ENCODE data around the gene NUB1. TPM values are rescaled to one million over a fixed set of nuclear protein-coding genes. Genes with fewer than 3 reads are reported as not detected.

Gene NUB1
- polyA plus RNA-seq, 1 donor (not counting 4 experiments of a cell fraction or from before 2014, with no cell fraction given): 34.6 TPM

DNA sequence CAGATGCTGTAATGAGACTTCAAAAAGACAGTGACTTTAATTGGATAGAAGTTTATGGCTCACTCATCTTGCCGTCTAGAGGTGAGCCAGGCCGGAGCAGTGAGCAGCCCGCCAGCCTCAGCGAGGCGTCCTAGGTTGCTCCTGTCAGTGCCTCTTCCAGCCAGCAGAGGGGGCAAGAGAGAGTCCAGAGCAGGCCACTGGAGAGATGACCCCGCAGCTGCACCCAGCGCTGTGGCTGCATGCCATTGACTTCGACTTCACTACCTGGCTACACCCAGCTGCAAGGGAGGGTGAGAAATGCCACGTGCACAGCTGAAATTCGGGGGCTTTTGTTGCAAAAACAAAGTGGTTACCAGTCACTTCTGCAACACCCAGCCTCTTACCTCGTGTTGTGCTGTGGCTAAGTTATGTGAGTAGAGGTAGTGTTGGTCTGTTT, 26.5 kb downstream of the NUB1 start:
- DNase-seq (ENCODE audit: low read depth, low spot score) (peak; percentile 26), FAIRE-seq (no peak)
- H3K27ac ChIP-seq (ENCODE audit: control insufficient read depth, insufficient read depth, low read length): no peak overlapping the region
- H3K79me2 ChIP-seq (ENCODE audit: control insufficient read depth, insufficient read depth, low read length): no peaks in the 10 kb centered on the region
- H3K9ac ChIP-seq (ENCODE audit: control insufficient read depth, extremely low read depth, insufficient read depth, low read length): no peak overlapping the region
- H3K9me1 ChIP-seq (ENCODE audit: control insufficient read depth, extremely low read depth, insufficient read depth, low read length): no peaks in the 10 kb centered on the region
- no peaks in the 10 kb centered on the region for H3K9me3 ChIP-seq (ENCODE audit: control insufficient read depth, low read depth, low read length)
- H3K4me3 ChIP-seq (ENCODE audit: control insufficient read depth in 2 of 3, extremely low read depth in 1 of 3, insufficient read depth in 2 of 3, low read depth in 1 of 3, low read length in 3 of 3): no peak overlapping the region
- dilution Hi-C loops (cut with MboI; ENCODE audit: extremely low pct_ligation_motif_present, low sequenced_read_pairs): no loop called here
- no peak overlapping the region for H3K4me2 ChIP-seq (ENCODE audit: control insufficient read depth, extremely low read depth, insufficient read depth, low read depth, low read length)
- peaks cover 0 to 10% of the 10 kb centered on the region in 2 experiments for H3K36me3 ChIP-seq (ENCODE audit: control insufficient read depth in 2 of 2, extremely low read depth in 1 of 2, insufficient read depth in 2 of 2, low read length in 2 of 2)
- no peaks in the 10 kb centered on the region for H4K20me1 ChIP-seq (ENCODE audit: control insufficient read depth, extremely low read depth, insufficient read depth, low read length)
- H2AFZ ChIP-seq (ENCODE audit: control insufficient read depth, low read length): no peak overlapping the region
- no peaks in the 10 kb centered on the region for H3K27me3 ChIP-seq (ENCODE audit: control insufficient read depth, extremely low read depth, insufficient read depth, low read length)
- TF ChIP-seq EZH2 (IDR thresholded peaks at IDR 0.05; ENCODE audit: low read length): no peak
- TF ChIP-seq, protein P1, sequence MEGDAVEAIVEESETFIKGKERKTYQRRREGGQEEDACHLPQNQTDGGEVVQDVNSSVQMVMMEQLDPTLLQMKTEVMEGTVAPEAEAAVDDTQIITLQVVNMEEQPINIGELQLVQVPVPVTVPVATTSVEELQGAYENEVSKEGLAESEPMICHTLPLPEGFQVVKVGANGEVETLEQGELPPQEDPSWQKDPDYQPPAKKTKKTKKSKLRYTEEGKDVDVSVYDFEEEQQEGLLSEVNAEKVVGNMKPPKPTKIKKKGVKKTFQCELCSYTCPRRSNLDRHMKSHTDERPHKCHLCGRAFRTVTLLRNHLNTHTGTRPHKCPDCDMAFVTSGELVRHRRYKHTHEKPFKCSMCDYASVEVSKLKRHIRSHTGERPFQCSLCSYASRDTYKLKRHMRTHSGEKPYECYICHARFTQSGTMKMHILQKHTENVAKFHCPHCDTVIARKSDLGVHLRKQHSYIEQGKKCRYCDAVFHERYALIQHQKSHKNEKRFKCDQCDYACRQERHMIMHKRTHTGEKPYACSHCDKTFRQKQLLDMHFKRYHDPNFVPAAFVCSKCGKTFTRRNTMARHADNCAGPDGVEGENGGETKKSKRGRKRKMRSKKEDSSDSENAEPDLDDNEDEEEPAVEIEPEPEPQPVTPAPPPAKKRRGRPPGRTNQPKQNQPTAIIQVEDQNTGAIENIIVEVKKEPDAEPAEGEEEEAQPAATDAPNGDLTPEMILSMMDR (optimal IDR thresholded peaks at IDR 0.05 in 1 of 3, IDR thresholded peaks at IDR 0.05 in 1 of 3, conservative IDR thresholded peaks at IDR 0.05 in 1 of 3; ENCODE audit: extremely low read depth in 1 of 3, insufficient read depth in 2 of 3, low read length in 3 of 3): peak; percentile 92 to 97 (median 93)
- H3K4me1 ChIP-seq (ENCODE audit: control insufficient read depth, extremely low read depth, insufficient read depth, low read length): no peaks in the 10 kb centered on the region

DNA sequence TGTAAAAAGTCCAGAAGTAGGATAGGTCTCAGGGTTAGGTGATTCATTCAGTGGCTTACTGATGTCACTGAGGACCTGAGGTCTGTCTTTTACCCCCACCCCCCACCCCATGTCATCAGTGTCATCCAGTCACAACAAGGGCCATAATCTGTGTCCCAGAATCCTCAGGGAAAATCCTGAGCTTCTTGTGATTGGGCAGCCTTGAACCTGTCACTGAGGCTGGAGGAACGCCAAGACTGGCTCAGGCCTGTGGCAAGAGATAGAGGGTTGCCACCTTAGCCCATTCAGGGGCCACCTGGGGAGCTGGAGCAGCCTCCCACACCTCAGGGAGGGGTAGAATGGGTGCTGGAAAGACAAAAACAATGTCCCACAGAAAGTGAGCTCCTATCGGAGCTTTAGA, 29.7 kb downstream of the NUB1 start:
- Histone ChIP-seq H2AFZ (ENCODE audit: control insufficient read depth, low read length) (no peak overlapping the region), H3K79me2 (ENCODE audit: control insufficient read depth, insufficient read depth, low read length) (no peaks in the 10 kb centered on the region), H3K27ac (ENCODE audit: control insufficient read depth, insufficient read depth, low read length) (no peak overlapping the region), H3K27me3 (ENCODE audit: control insufficient read depth, extremely low read depth, insufficient read depth, low read length) (no peaks in the 10 kb centered on the region), H3K9me1 (ENCODE audit: control insufficient read depth, extremely low read depth, insufficient read depth, low read length) (no peaks in the 10 kb centered on the region), H3K4me3 (ENCODE audit: control insufficient read depth in 2 of 3, extremely low read depth in 1 of 3, insufficient read depth in 2 of 3, low read depth in 1 of 3, low read length in 3 of 3) (no peak overlapping the region), H3K9ac (ENCODE audit: control insufficient read depth, extremely low read depth, insufficient read depth, low read length) (no peak overlapping the region), H3K4me1 (ENCODE audit: control insufficient read depth, extremely low read depth, insufficient read depth, low read length) (no peaks in the 10 kb centered on the region), H3K4me2 (ENCODE audit: control insufficient read depth, extremely low read depth, insufficient read depth, low read depth, low read length) (no peak overlapping the region), H4K20me1 (ENCODE audit: control insufficient read depth, extremely low read depth, insufficient read depth, low read length) (no peaks in the 10 kb centered on the region), H3K9me3 (ENCODE audit: control insufficient read depth, low read depth, low read length) (no peaks in the 10 kb centered on the region), H3K36me3 (ENCODE audit: control insufficient read depth in 2 of 2, extremely low read depth in 1 of 2, insufficient read depth in 2 of 2, low read length in 2 of 2) (peaks cover 0 to 18% of the 10 kb centered on the region in 2 experiments)
- FAIRE-seq: no peak
- no peak for TF ChIP-seq EZH2 (IDR thresholded peaks at IDR 0.05; ENCODE audit: low read length)
- TF ChIP-seq, protein P1 (optimal IDR thresholded peaks at IDR 0.05 in 1 of 3, IDR thresholded peaks at IDR 0.05 in 1 of 3, conservative IDR thresholded peaks at IDR 0.05 in 1 of 3; ENCODE audit: extremely low read depth in 1 of 3, insufficient read depth in 2 of 3, low read length in 3 of 3): no peak
- DNase-seq (ENCODE audit: low read depth, low spot score): no peak
- dilution Hi-C loops (cut with MboI; ENCODE audit: extremely low pct_ligation_motif_present, low sequenced_read_pairs): no loop called here
